CD14-positive monocyte (primary cell): ENCODE data around the gene HS6ST3. TPM values are rescaled to one million over a fixed set of nuclear protein-coding genes. Genes with fewer than 3 reads are reported as not detected.

Source experiments
- DNase-seq, 3 donors: peaks; one replicate each; pipeline ENCODE4 v3.0.0-alpha.2; 2011 to 2022
- H2AFZ ChIP-seq: 2 replicates; pipeline ENCODE4 v1.6.0; 2012; ENCODE audit warnings: mild to moderate bottlenecking, low read depth, low read length, inconsistent platforms; ENCODE audit not compliant: insufficient read depth, poor library complexity, severe bottlenecking
- H3K27ac ChIP-seq, 2 donors: 1 replicate in 1 of 2; 2 replicates in 1 of 2; pipeline ENCODE4 v1.5.1; 2012 to 2013; ENCODE audit warnings: low read length in 2 of 2, control low read depth in 1 of 2, inconsistent platforms in 1 of 2, low read depth in 1 of 2, mild to moderate bottlenecking in 1 of 2
- H3K27me3 ChIP-seq, 2 donors: one replicate each; pipeline versions ENCODE4 v1.6.0 to v1.6.1; 2011 to 2013; ENCODE audit warnings: low read length in 2 of 2; ENCODE audit not compliant: control insufficient read depth in 2 of 2, insufficient read depth in 2 of 2
- H3K36me3 ChIP-seq, 2 donors: replicated peaks in 1 of 2; 1 replicate in 1 of 2; 2 replicates in 1 of 2; pipeline versions ENCODE4 v1.5.1 to v1.6.1; 2012 to 2013; ENCODE audit warnings: low read length in 2 of 2, control low read depth in 1 of 2, inconsistent platforms in 1 of 2, mild to moderate bottlenecking in 1 of 2; ENCODE audit not compliant: insufficient read depth in 2 of 2, control insufficient read depth in 1 of 2
- H3K4me1 ChIP-seq, 2 donors: 1 replicate in 1 of 2; 2 replicates in 1 of 2; pipeline versions ENCODE4 v1.5.1 to v1.6.1; 2012 to 2013; ENCODE audit warnings: low read length in 2 of 2, control low read depth in 1 of 2, inconsistent platforms in 1 of 2, mild to moderate bottlenecking in 1 of 2, moderate library complexity in 1 of 2; ENCODE audit not compliant: insufficient read depth in 2 of 2, control insufficient read depth in 1 of 2
- H3K4me2 ChIP-seq: replicated peaks from 2 replicates; pipeline ENCODE3; 2012; ENCODE audit warnings: low read length, moderate library complexity, mild to moderate bottlenecking; ENCODE audit not compliant: poor library complexity, severe bottlenecking; ENCODE audit errors: extremely low read depth
- H3K4me3 ChIP-seq, 3 experiments: fragments of 200-600 bp in 1 of 3; sonication (generic) in 1 of 3; replicated peaks in 1 of 3; 1 replicate in 2 of 3; 2 replicates in 1 of 3; pipeline ENCODE4 v1.5.1; 2011 to 2013; ENCODE audit warnings: low read length in 3 of 3, mild to moderate bottlenecking in 3 of 3, control low read depth in 2 of 3, low read depth in 2 of 3, inconsistent platforms in 1 of 3, moderate library complexity in 1 of 3
- H3K79me2 ChIP-seq: 2 replicates; pipeline ENCODE4 v1.6.0; 2012; ENCODE audit warnings: mild to moderate bottlenecking, control low read depth, inconsistent platforms, low read length, moderate library complexity; ENCODE audit not compliant: insufficient read depth
- H3K9ac ChIP-seq: 2 replicates; pipeline ENCODE4 v1.6.0; 2017; ENCODE audit warnings: low read length, mild to moderate bottlenecking; ENCODE audit not compliant: insufficient read depth, poor library complexity, severe bottlenecking
- H3K9me3 ChIP-seq, 2 donors: replicated peaks in 1 of 2; 1 replicate in 1 of 2; 2 replicates in 1 of 2; pipeline versions ENCODE4 v1.5.1 to v1.6.1; 2012 to 2013; ENCODE audit warnings: low read length in 2 of 2, control low read depth in 1 of 2; ENCODE audit not compliant: control insufficient read depth in 1 of 2, insufficient read depth in 1 of 2
- H4K20me1 ChIP-seq: 2 replicates; pipeline ENCODE4 v1.6.0; 2012; ENCODE audit warnings: mild to moderate bottlenecking, low read length, control low read depth, moderate library complexity; ENCODE audit not compliant: insufficient read depth
- H3K27ac Mint-ChIP-seq, 7 donors: one replicate each; pipeline ENCODE4 v1.8.0; 2020; ENCODE audit warnings: mild to moderate bottlenecking in 7 of 7, mixed read lengths in 7 of 7, moderate library complexity in 6 of 7, inconsistent platforms in 2 of 7
- H3K27me3 Mint-ChIP-seq, 3 donors: one replicate each; pipeline ENCODE4 v1.8.0; 2021 to 2022; ENCODE audit warnings: low read depth in 3 of 3, mild to moderate bottlenecking in 3 of 3, mixed read lengths in 3 of 3, moderate library complexity in 3 of 3, inconsistent platforms in 1 of 3
- H3K36me3 Mint-ChIP-seq, 2 donors: one replicate each; pipeline ENCODE4 v1.8.0; 2020; ENCODE audit warnings: mixed read lengths in 2 of 2, inconsistent platforms in 1 of 2, mild to moderate bottlenecking in 1 of 2
- H3K4me1 Mint-ChIP-seq: one replicate; pipeline ENCODE4 v1.8.0; 2020; ENCODE audit warnings: mild to moderate bottlenecking, mixed read lengths
- H3K4me3 Mint-ChIP-seq, 2 donors: one replicate each; pipeline ENCODE4 v1.8.0; 2020; ENCODE audit warnings: mild to moderate bottlenecking in 2 of 2, mixed read lengths in 2 of 2, moderate library complexity in 1 of 2
- H3K9me3 Mint-ChIP-seq, 7 donors: one replicate each; pipeline ENCODE4 v1.8.0; 2020 to 2022; ENCODE audit warnings: mixed read lengths in 7 of 7, mild to moderate bottlenecking in 6 of 7, moderate library complexity in 6 of 7, inconsistent platforms in 2 of 7
- WGBS: methylation state at CpG from one replicate; pipeline ENCODE4 v1.1.5; 2013; ENCODE audit warnings: missing lambda C conversion rate; ENCODE audit not compliant: insufficient coverage; 5-methylcytosine and 5-hydroxymethylcytosine counted together
- intact Hi-C, 2 donors: fragments of 100-400 bp; cut with micrococcal nuclease; formaldehyde crosslinking; loops; one replicate each; pipeline versions ENCODE4 v1.15.0 to v1.15.1; 2023
- polyA plus RNA-seq, 3 donors: library from polyadenylated mRNA; depleted of rRNA in 1 of 3; unstranded in 2 of 3; stranded (reverse) in 1 of 3; fragments of 300-500 nt in 2 of 3; fragments of >200 nt in 1 of 3; fragmentation: Illumina TruSeq in 2 of 3; gene quantifications; 1 replicate in 2 of 3; 2 replicates in 1 of 3; pipeline ENCODE4 v1.2.3, GENCODE V29; 2012 to 2021
- TF ChIP-seq, protein P1 (sequence below): fragments of 200-600 bp; IDR thresholded peaks from one replicate; pipeline ENCODE4 v1.8.0; 2022; ENCODE audit warnings: antibody characterized with exemption, mild to moderate bottlenecking

Gene HS6ST3
- polyA plus RNA-seq, 3 donors, result not detected

DNA sequence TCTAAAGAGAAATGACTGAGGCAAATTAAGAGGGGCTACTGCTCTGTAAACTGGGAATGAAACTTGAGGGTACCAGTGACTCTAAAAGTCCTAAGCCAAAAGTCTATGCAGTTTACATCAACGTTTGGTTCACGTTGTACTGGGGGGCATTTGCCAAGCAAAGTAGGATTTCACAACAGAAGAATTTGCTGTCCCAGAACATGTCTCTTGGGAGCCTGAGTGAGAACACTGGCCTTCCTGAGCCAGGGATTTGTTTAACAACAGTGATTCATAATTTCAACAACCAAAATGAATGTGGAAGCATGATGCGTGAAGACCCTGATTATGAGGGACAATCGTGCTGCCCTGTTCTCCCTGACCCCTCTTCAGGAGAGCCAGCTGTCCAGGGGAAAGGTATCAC is 726.4 kb downstream of the HS6ST3 start:
- 94% methylated on average over 4 of the region's 4 CpGs for WGBS

DNA sequence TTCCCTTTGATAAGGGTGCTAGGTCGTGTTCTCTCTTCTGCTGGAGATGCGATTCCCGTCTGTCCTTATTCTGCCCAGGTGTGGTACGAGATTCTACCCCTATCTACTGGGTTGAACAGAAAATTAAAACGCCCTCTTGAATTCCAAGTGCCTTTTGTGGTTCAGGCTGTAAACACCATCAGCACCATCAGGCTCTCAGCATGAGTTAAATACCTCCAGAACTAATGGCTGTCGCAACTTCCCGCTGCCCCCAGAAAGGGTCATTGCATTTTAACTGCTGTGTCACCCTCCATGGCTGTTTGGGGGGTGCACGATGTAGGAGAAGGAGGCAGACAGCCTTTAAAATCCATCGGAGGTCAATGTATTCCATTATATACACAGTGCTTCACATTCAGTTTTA is 727.0 kb downstream of the HS6ST3 start:
- no peaks in the 10 kb centered on the region for H3K4me1 ChIP-seq
- peaks cover 0 to 2% (median 0%) of the 10 kb centered on the region in 3 donors for H3K27me3 Mint-ChIP-seq

More for the DNA sequence above, 726.4 kb downstream of the HS6ST3 start:
- H3K4me3 Mint-ChIP-seq, result no peak overlapping the region
- H3K27ac Mint-ChIP-seq, result no peak overlapping the region
- H3K4me2 ChIP-seq, result no peak overlapping the region
- intact Hi-C loops, result no loop called here
- DNase-seq, result no peak
- H3K4me3 ChIP-seq, result no peak overlapping the region
- peaks cover 0 to 5% (median 1%) of the 10 kb centered on the region in 7 donors for H3K9me3 Mint-ChIP-seq
- no peaks in the 10 kb centered on the region for H3K36me3 ChIP-seq
- no peaks in the 10 kb centered on the region for H3K4me1 ChIP-seq
- no peak overlapping the region for H2AFZ ChIP-seq
- no peaks in the 10 kb centered on the region for H3K4me1 Mint-ChIP-seq
- H3K79me2 ChIP-seq, result no peaks in the 10 kb centered on the region
- H3K27me3 ChIP-seq, result no peaks in the 10 kb centered on the region
- TF ChIP-seq, protein P1, sequence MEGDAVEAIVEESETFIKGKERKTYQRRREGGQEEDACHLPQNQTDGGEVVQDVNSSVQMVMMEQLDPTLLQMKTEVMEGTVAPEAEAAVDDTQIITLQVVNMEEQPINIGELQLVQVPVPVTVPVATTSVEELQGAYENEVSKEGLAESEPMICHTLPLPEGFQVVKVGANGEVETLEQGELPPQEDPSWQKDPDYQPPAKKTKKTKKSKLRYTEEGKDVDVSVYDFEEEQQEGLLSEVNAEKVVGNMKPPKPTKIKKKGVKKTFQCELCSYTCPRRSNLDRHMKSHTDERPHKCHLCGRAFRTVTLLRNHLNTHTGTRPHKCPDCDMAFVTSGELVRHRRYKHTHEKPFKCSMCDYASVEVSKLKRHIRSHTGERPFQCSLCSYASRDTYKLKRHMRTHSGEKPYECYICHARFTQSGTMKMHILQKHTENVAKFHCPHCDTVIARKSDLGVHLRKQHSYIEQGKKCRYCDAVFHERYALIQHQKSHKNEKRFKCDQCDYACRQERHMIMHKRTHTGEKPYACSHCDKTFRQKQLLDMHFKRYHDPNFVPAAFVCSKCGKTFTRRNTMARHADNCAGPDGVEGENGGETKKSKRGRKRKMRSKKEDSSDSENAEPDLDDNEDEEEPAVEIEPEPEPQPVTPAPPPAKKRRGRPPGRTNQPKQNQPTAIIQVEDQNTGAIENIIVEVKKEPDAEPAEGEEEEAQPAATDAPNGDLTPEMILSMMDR, result no peak
- no peak overlapping the region for H3K27ac ChIP-seq
- no peaks in the 10 kb centered on the region for H3K9me3 ChIP-seq
- no peaks in the 10 kb centered on the region for H3K36me3 Mint-ChIP-seq
- no peak overlapping the region for H3K9ac ChIP-seq
- no peaks in the 10 kb centered on the region for H4K20me1 ChIP-seq
- no peaks in the 10 kb centered on the region for H3K27me3 Mint-ChIP-seq

More for the DNA sequence above, 727.0 kb downstream of the HS6ST3 start:
- Histone ChIP-seq H4K20me1 (no peaks in the 10 kb centered on the region), H3K27ac (no peak overlapping the region), H3K9me3 (no peaks in the 10 kb centered on the region), H3K79me2 (no peaks in the 10 kb centered on the region), H3K36me3 (no peaks in the 10 kb centered on the region), H3K4me3 (no peak overlapping the region), H3K9ac (no peak overlapping the region), H3K4me2 (no peak overlapping the region), H2AFZ (no peak overlapping the region), H3K27me3 (no peaks in the 10 kb centered on the region)
- H3K4me1 Mint-ChIP-seq, result no peaks in the 10 kb centered on the region
- 76% methylated on average over 5 of the region's 9 CpGs for WGBS
- TF ChIP-seq, protein P1, result no peak
- H3K27ac Mint-ChIP-seq, result no peak overlapping the region
- H3K9me3 Mint-ChIP-seq, result peaks cover 0 to 5% (median 1%) of the 10 kb centered on the region in 7 donors
- H3K4me3 Mint-ChIP-seq, result no peak overlapping the region
- intact Hi-C loops, result no loop called here
- DNase-seq, result no peak
- no peaks in the 10 kb centered on the region for H3K36me3 Mint-ChIP-seq
